Thymus (tissue), 11 donors: ENCODE measurements around the gene FLNC. TPM values are rescaled to one million over a fixed set of nuclear protein-coding genes. Genes with fewer than 3 reads are reported as not detected.

Experiments used
- DNase-seq, 9 donors: peaks; one replicate each; pipeline ENCODE4 v3.0.0-alpha.2; 2013; ENCODE audit warnings: low spot score in 9 of 9, low read depth in 6 of 9, missing footprints in 1 of 9
- H3K27ac ChIP-seq, 2 donors: one replicate each; pipeline ENCODE4 v1.5.1; 2013; ENCODE audit warnings: control low read depth in 1 of 2, low read depth in 1 of 2, low read length in 1 of 2, mild to moderate bottlenecking in 1 of 2, moderate library complexity in 1 of 2
- H3K27me3 ChIP-seq, 2 donors: one replicate each; pipeline ENCODE4 v1.5.1; 2013; ENCODE audit warnings: low read length in 1 of 2; ENCODE audit not compliant: control insufficient read depth in 2 of 2, insufficient read depth in 1 of 2
- H3K36me3 ChIP-seq, 2 donors: one replicate each; pipeline ENCODE4 v1.5.1; 2013; ENCODE audit warnings: low read length in 1 of 2, mild to moderate bottlenecking in 1 of 2, moderate library complexity in 1 of 2; ENCODE audit not compliant: control insufficient read depth in 2 of 2, insufficient read depth in 2 of 2
- H3K4me1 ChIP-seq, 2 donors: one replicate each; pipeline ENCODE4 v1.5.1; 2013; ENCODE audit warnings: low read length in 2 of 2; ENCODE audit not compliant: control insufficient read depth in 2 of 2, insufficient read depth in 2 of 2
- H3K4me3 ChIP-seq, 2 donors: one replicate each; pipeline ENCODE4 v1.5.1; 2013; ENCODE audit warnings: low read length in 2 of 2, control low read depth in 1 of 2, mild to moderate bottlenecking in 1 of 2
- H3K9me3 ChIP-seq, 2 donors: one replicate each; pipeline ENCODE4 v1.5.1; 2013; ENCODE audit warnings: low read length in 1 of 2, mild to moderate bottlenecking in 1 of 2; ENCODE audit not compliant: control insufficient read depth in 2 of 2, insufficient read depth in 1 of 2
- WGBS: extraction: QIAGEN DNeasy Blood & Tissue Kit; methylation state at CpG from one replicate; pipeline ENCODE4 v1.1.7; 2013; 5-methylcytosine and 5-hydroxymethylcytosine counted together
- polyA plus RNA-seq: library from polyadenylated mRNA; stranded (reverse); fragments of 200-250 nt; gene quantifications from one replicate; pipeline ENCODE4 v1.2.3, GENCODE V29; 2013
- total RNA-seq: library from RNA; stranded (reverse); fragments of 120-200 nt; gene quantifications from one replicate; pipeline ENCODE4 v1.2.4, GENCODE V29; 2013
- donor health status: healthy.

Gene FLNC
- total and polyA plus RNA-seq, 2 donors, result 0.71 to 0.96 TPM

- no peak overlapping the region for H3K4me3 ChIP-seq
- no peaks in the 10 kb centered on the region for H3K4me1 ChIP-seq
- H3K27me3 ChIP-seq, result no peaks in the 10 kb centered on the region
- H3K36me3 ChIP-seq, result no peaks in the 10 kb centered on the region
- 97% methylated on average over 19 of the region's 19 CpGs for WGBS
- no peak for DNase-seq
- H3K9me3 ChIP-seq, result peaks cover 0 to 3% of the 10 kb centered on the region in 2 donors
- H3K27ac ChIP-seq, result no peak overlapping the region
Measured at GRCh38 chr7:128845987-128846386, 15.8 kb downstream of the FLNC start.

- Histone ChIP-seq H3K9me3 (peaks cover 0 to 3% of the 10 kb centered on the region in 2 donors), H3K4me1 (no peaks in the 10 kb centered on the region), H3K4me3 (no peak overlapping the region), H3K27me3 (no peaks in the 10 kb centered on the region), H3K36me3 (no peaks in the 10 kb centered on the region), H3K27ac (no peak overlapping the region)
- WGBS, result 98% methylated on average over 14 of the region's 14 CpGs
- no peak for DNase-seq
Measured at GRCh38 chr7:128846781-128847444, 16.7 kb downstream of the FLNC start.

DNA sequence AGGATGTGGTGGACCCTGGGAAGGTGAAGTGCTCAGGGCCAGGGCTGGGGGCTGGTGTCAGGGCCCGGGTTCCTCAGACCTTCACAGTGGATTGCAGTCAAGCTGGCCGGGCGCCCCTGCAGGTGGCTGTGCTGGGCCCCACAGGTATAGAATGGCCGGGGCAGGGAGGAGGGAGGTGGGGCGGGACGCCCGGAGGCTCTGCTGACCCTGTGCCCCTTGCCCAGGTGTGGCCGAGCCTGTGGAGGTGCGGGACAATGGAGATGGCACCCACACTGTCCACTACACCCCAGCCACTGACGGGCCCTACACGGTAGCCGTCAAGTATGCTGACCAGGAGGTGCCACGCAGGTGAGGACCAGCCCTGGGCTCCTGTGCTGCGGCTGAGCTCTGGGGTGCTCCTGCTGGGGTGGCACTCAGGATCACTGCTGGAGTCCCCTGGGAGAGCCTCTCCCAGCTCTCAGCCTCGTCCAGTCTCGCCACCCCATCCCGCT lies 17.6 kb downstream of the FLNC start:
- H3K4me3 ChIP-seq, result no peak overlapping the region
- H3K27ac ChIP-seq, result no peak overlapping the region
- DNase-seq, result no peak
- H3K27me3 ChIP-seq, result peaks cover 0 to 2% of the 10 kb centered on the region in 2 donors
- no peaks in the 10 kb centered on the region for H3K4me1 ChIP-seq
- peaks cover 0 to 3% of the 10 kb centered on the region in 2 donors for H3K9me3 ChIP-seq
- WGBS, result 97% methylated on average over 17 of the region's 17 CpGs
- no peaks in the 10 kb centered on the region for H3K36me3 ChIP-seq

- 97% methylated on average over 31 of the region's 31 CpGs for WGBS
- H3K27me3 ChIP-seq, result peaks cover 0 to 2% of the 10 kb centered on the region in 2 donors
- no peak overlapping the region for H3K4me3 ChIP-seq
- no peaks in the 10 kb centered on the region for H3K36me3 ChIP-seq
- peaks cover 0 to 3% of the 10 kb centered on the region in 2 donors for H3K9me3 ChIP-seq
- H3K4me1 ChIP-seq, result no peaks in the 10 kb centered on the region
- DNase-seq, result no peak
- H3K27ac ChIP-seq, result no peak overlapping the region
Measured at GRCh38 chr7:128848289-128849155, 18.3 kb downstream of the FLNC start.

GRCh38 chr7:128849156-128849515 lies 18.9 kb downstream of the FLNC start:
- H3K4me3 ChIP-seq, result no peak overlapping the region
- no peaks in the 10 kb centered on the region for H3K36me3 ChIP-seq
- peaks cover 0 to 3% of the 10 kb centered on the region in 2 donors for H3K9me3 ChIP-seq
- H3K4me1 ChIP-seq, result no peaks in the 10 kb centered on the region
- WGBS, result 97% methylated on average over 16 of the region's 16 CpGs
- H3K27ac ChIP-seq, result no peak overlapping the region
- no peak for DNase-seq
- H3K27me3 ChIP-seq, result peaks cover 0 to 2% of the 10 kb centered on the region in 2 donors

DNA sequence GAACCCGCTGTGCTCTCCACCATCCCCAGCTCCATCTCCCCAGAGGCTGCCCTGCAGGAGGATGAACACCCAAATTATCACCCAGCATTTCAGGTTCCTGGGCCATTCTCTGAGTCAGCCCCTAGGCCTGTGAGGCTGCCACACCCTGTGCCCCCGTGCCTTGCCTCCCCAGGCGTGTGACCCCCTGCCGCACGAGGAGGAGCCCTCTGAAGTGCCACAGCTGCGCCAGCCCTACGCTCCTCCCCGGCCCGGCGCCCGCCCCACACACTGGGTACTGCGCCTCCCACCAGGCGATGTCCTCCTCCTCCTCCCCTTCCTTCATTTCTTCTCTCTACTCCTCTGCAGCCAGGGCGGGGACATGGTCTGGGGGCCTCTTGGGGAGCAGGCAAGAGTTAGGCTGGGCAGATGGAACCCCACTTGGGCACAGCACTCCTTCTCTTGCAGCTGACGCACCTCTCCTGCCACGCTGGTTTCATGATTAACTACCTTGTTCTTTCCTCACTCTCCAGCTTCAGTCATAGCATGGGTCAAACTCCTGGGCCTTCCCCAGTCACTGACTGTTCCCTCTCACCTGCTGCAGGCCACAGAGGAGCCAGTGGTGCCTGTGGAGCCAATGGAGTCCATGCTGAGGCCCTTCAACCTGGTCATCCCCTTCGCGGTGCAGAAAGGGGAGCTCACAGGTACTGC lies 19.7 kb downstream of the FLNC start:
- Histone ChIP-seq H3K27ac (no peak overlapping the region), H3K4me1 (no peaks in the 10 kb centered on the region), H3K4me3 (no peak overlapping the region), H3K9me3 (peaks cover 0 to 3% of the 10 kb centered on the region in 2 donors), H3K36me3 (no peaks in the 10 kb centered on the region), H3K27me3 (peaks cover 0 to 2% of the 10 kb centered on the region in 2 donors)
- WGBS, result 95% methylated on average over 18 of the region's 18 CpGs
- no peak for DNase-seq

GRCh38 chr7:128852537-128853254 lies 22.5 kb downstream of the FLNC start:
- Histone ChIP-seq H3K27me3 (peaks cover 0 to 2% of the 10 kb centered on the region in 2 donors), H3K9me3 (no peaks in the 10 kb centered on the region), H3K27ac (no peak overlapping the region), H3K36me3 (no peaks in the 10 kb centered on the region), H3K4me3 (no peak overlapping the region), H3K4me1 (no peaks in the 10 kb centered on the region)
- 96% methylated on average over 28 of the region's 28 CpGs for WGBS
- DNase-seq, result no peak

- DNase-seq, result no peak
- H3K4me3 ChIP-seq, result no peak overlapping the region
Measured at GRCh38 chr7:128853799-128854198, 23.6 kb downstream of the FLNC start.

More at GRCh38 chr7:128853799-128854198, 23.6 kb downstream of the FLNC start:
- H3K27ac ChIP-seq, result no peak overlapping the region
- 72% methylated on average over 23 of the region's 23 CpGs for WGBS
- H3K36me3 ChIP-seq, result no peaks in the 10 kb centered on the region
- H3K9me3 ChIP-seq, result no peaks in the 10 kb centered on the region
- H3K4me1 ChIP-seq, result no peaks in the 10 kb centered on the region
- H3K27me3 ChIP-seq, result peaks cover 0 to 2% of the 10 kb centered on the region in 2 donors
